ENCODE measurements around the gene PAIP1. TPM values are rescaled to one million over a fixed set of nuclear protein-coding genes. Genes with fewer than 3 reads are reported as not detected.
A peak's percentile ranks its signal among the peaks of the same experiment; 100 is the strongest.
"Not testable (repeated sequence)": the region's sequence is repeated elsewhere in the genome, so short reads cannot be mapped to it uniquely, and the experiment has no call there.

Gene PAIP1
- total RNA-seq, 1 donor from 2014 or later, result 101 TPM

GRCh38 chr5:43563321-43563720 lies 6.4 kb upstream of the PAIP1 start:
- no peak overlapping the region for H3K4me2 ChIP-seq (ENCODE audit: low read length)
- no peaks in the 10 kb centered on the region for H3K79me2 ChIP-seq (ENCODE audit: insufficient read depth, low read length)
- no peak overlapping the region for H2AFZ ChIP-seq (ENCODE audit: low read depth, low read length)
- Mint-ChIP-seq H3K4me1 (ENCODE audit: low read depth, unreplicated experiment) (no peaks in the 10 kb centered on the region), H3K27me3 (ENCODE audit: low read depth, unreplicated experiment) (no peaks in the 10 kb centered on the region), H3K27ac (ENCODE audit: unreplicated experiment) (no peak overlapping the region), H3K4me3 (ENCODE audit: unreplicated experiment) (no peak overlapping the region), H3K36me3 (ENCODE audit: low read depth, unreplicated experiment) (no peaks in the 10 kb centered on the region), H3K9me3 (ENCODE audit: unreplicated experiment) (no peaks in the 10 kb centered on the region)
- no peaks in the 10 kb centered on the region for H3K36me3 ChIP-seq (ENCODE audit: insufficient read depth, low read length)
- no peaks in the 10 kb centered on the region for H4K20me1 ChIP-seq (ENCODE audit: insufficient read depth, low read length)
- peak; percentile 24 for DNase-seq (ENCODE audit: low read depth)
- FAIRE-seq, result no peak
- H3K4me3 ChIP-seq (ENCODE audit: insufficient read depth, low read depth, low read length), result no peak overlapping the region
- no peaks in the 10 kb centered on the region for H3K4me1 ChIP-seq (ENCODE audit: insufficient read depth, low read length)
- H3K9me3 ChIP-seq (ENCODE audit: insufficient read depth, low read depth, low read length), result no peaks in the 10 kb centered on the region
- H3K27ac ChIP-seq (ENCODE audit: low read depth, low read length), result no peak overlapping the region
- no peaks in the 10 kb centered on the region for H3K27me3 ChIP-seq (ENCODE audit: insufficient read depth, low read length)
- TF ChIP-seq CTCF (IDR thresholded peaks at IDR 0.05; ENCODE audit: insufficient read depth, low read depth, low read length), result no peak
- no peak for TF ChIP-seq EZH2 (IDR thresholded peaks at IDR 0.05; ENCODE audit: insufficient read depth, low read length)
- no peak overlapping the region for H3K9ac ChIP-seq (ENCODE audit: low read length)

- DNase-seq (ENCODE audit: low read depth) (no peak), FAIRE-seq (no peak)
- Histone ChIP-seq H2AFZ (ENCODE audit: low read depth, low read length) (no peak overlapping the region), H3K36me3 (ENCODE audit: insufficient read depth, low read length) (no peaks in the 10 kb centered on the region), H3K4me3 (ENCODE audit: insufficient read depth, low read depth, low read length) (no peak overlapping the region), H3K4me2 (ENCODE audit: low read length) (no peak overlapping the region), H3K27ac (ENCODE audit: low read depth, low read length) (no peak overlapping the region), H3K79me2 (ENCODE audit: insufficient read depth, low read length) (peaks cover 6% of the 10 kb centered on the region), H3K4me1 (ENCODE audit: insufficient read depth, low read length) (no peaks in the 10 kb centered on the region), H3K9me3 (ENCODE audit: insufficient read depth, low read depth, low read length) (no peaks in the 10 kb centered on the region), H3K27me3 (ENCODE audit: insufficient read depth, low read length) (no peaks in the 10 kb centered on the region), H4K20me1 (ENCODE audit: insufficient read depth, low read length) (no peaks in the 10 kb centered on the region), H3K9ac (ENCODE audit: low read length) (no peak overlapping the region)
- Mint-ChIP-seq H3K36me3 (ENCODE audit: low read depth, unreplicated experiment) (no peaks in the 10 kb centered on the region), H3K4me1 (ENCODE audit: low read depth, unreplicated experiment) (no peaks in the 10 kb centered on the region), H3K27me3 (ENCODE audit: low read depth, unreplicated experiment) (no peaks in the 10 kb centered on the region), H3K27ac (ENCODE audit: unreplicated experiment) (no peak overlapping the region), H3K4me3 (ENCODE audit: unreplicated experiment) (no peak overlapping the region), H3K9me3 (ENCODE audit: unreplicated experiment) (no peaks in the 10 kb centered on the region)
- no peak for TF ChIP-seq CTCF (IDR thresholded peaks at IDR 0.05; ENCODE audit: insufficient read depth, low read depth, low read length)
- TF ChIP-seq EZH2 (IDR thresholded peaks at IDR 0.05; ENCODE audit: insufficient read depth, low read length), result no peak
Observed at GRCh38 chr5:43561356-43561755, 4.5 kb upstream of the PAIP1 start.

GRCh38 chr5:43560128-43560527 lies 3.3 kb upstream of the PAIP1 start:
- DNase-seq (ENCODE audit: low read depth) (peak; percentile 3), FAIRE-seq (no peak)
- Mint-ChIP-seq H3K9me3 (ENCODE audit: unreplicated experiment) (no peaks in the 10 kb centered on the region), H3K4me3 (ENCODE audit: unreplicated experiment) (no peak overlapping the region), H3K4me1 (ENCODE audit: low read depth, unreplicated experiment) (peaks cover 2% of the 10 kb centered on the region), H3K27me3 (ENCODE audit: low read depth, unreplicated experiment) (no peaks in the 10 kb centered on the region), H3K27ac (ENCODE audit: unreplicated experiment) (no peak overlapping the region), H3K36me3 (ENCODE audit: low read depth, unreplicated experiment) (no peaks in the 10 kb centered on the region)
- no peak overlapping the region for H3K4me3 ChIP-seq (ENCODE audit: insufficient read depth, low read depth, low read length)
- no peaks in the 10 kb centered on the region for H3K36me3 ChIP-seq (ENCODE audit: insufficient read depth, low read length)
- TF ChIP-seq CTCF (IDR thresholded peaks at IDR 0.05; ENCODE audit: insufficient read depth, low read depth, low read length) (no peak), EZH2 (IDR thresholded peaks at IDR 0.05; ENCODE audit: insufficient read depth, low read length) (no peak)
- H3K27ac ChIP-seq (ENCODE audit: low read depth, low read length), result no peak overlapping the region
- H3K4me2 ChIP-seq (ENCODE audit: low read length), result no peak overlapping the region
- no peaks in the 10 kb centered on the region for H3K9me3 ChIP-seq (ENCODE audit: insufficient read depth, low read depth, low read length)
- H3K9ac ChIP-seq (ENCODE audit: low read length), result no peak overlapping the region
- no peaks in the 10 kb centered on the region for H3K4me1 ChIP-seq (ENCODE audit: insufficient read depth, low read length)
- no peaks in the 10 kb centered on the region for H3K27me3 ChIP-seq (ENCODE audit: insufficient read depth, low read length)
- H4K20me1 ChIP-seq (ENCODE audit: insufficient read depth, low read length), result no peaks in the 10 kb centered on the region
- H3K79me2 ChIP-seq (ENCODE audit: insufficient read depth, low read length), result peaks cover 18% of the 10 kb centered on the region
- no peak overlapping the region for H2AFZ ChIP-seq (ENCODE audit: low read depth, low read length)

GRCh38 chr5:43556607-43556856 lies 345 bp downstream of the PAIP1 start:
- Histone ChIP-seq H3K36me3 (ENCODE audit: insufficient read depth, low read length) (peaks cover 14% of the 10 kb centered on the region), H3K4me3 (ENCODE audit: insufficient read depth, low read depth, low read length) (peak overlapping the region; percentile 87), H3K9ac (ENCODE audit: low read length) (peak overlapping the region; percentile 89), H3K4me2 (ENCODE audit: low read length) (peak overlapping the region; percentile 84), H3K79me2 (ENCODE audit: insufficient read depth, low read length) (peaks cover 54% of the 10 kb centered on the region), H2AFZ (ENCODE audit: low read depth, low read length) (peak overlapping the region; percentile 82), H4K20me1 (ENCODE audit: insufficient read depth, low read length) (peaks cover 29% of the 10 kb centered on the region), H3K27ac (ENCODE audit: low read depth, low read length) (peak overlapping the region; percentile 77)
- H3K4me1 Mint-ChIP-seq (ENCODE audit: low read depth, unreplicated experiment); H3K9me3 Mint-ChIP-seq (ENCODE audit: unreplicated experiment); H3K9me3 ChIP-seq (ENCODE audit: insufficient read depth, low read depth, low read length); H3K36me3 Mint-ChIP-seq (ENCODE audit: low read depth, unreplicated experiment); H3K4me1 ChIP-seq (ENCODE audit: insufficient read depth, low read length); H3K4me3 Mint-ChIP-seq (ENCODE audit: unreplicated experiment); H3K27me3 Mint-ChIP-seq (ENCODE audit: low read depth, unreplicated experiment); H3K27ac Mint-ChIP-seq (ENCODE audit: unreplicated experiment); H3K27me3 ChIP-seq (ENCODE audit: insufficient read depth, low read length); DNase-seq (ENCODE audit: low read depth); FAIRE-seq: not testable (repeated sequence)

Data from astrocyte (in vitro differentiated cells and primary cell).